Body of pancreas (tissue), 4 donors: ENCODE measurements around the gene CD2BP2. TPM values are rescaled to one million over a fixed set of nuclear protein-coding genes. Genes with fewer than 3 reads are reported as not detected.

Source experiments
- ATAC-seq: fragments of 150-250 bp; one replicate; pipeline ENCODE4 v1.9.1; 2016
- DNase-seq, 4 donors: peaks; one replicate each; pipeline ENCODE4 v3.0.0-alpha.2; 2019
- H3K27ac ChIP-seq, 4 donors: fragments of 200-600 bp; sonication (generic); 1 replicate in 3 of 4; 2 replicates in 1 of 4; pipeline versions ENCODE4 v1.5.1 to v1.6.1; 2016 to 2019; ENCODE audit warnings: mild to moderate bottlenecking in 1 of 4, mixed read lengths in 1 of 4, moderate library complexity in 1 of 4
- H3K27me3 ChIP-seq, 2 donors: fragments of 200-600 bp; sonication (generic); one replicate each; pipeline ENCODE4 v1.6.0; 2016; ENCODE audit warnings: mild to moderate bottlenecking in 1 of 2
- H3K36me3 ChIP-seq, 2 donors: fragments of 200-600 bp; sonication (generic); replicated peaks in 1 of 2; 2 replicates each; pipeline ENCODE4 v1.5.1; 2016; ENCODE audit warnings: low read depth in 2 of 2; ENCODE audit not compliant: insufficient read depth in 1 of 2
- H3K4me1 ChIP-seq: fragments of 200-600 bp; sonication (generic); one replicate; pipeline ENCODE4 v1.6.0; 2016
- H3K4me3 ChIP-seq, 2 donors: fragments of 200-600 bp; sonication (generic); 1 replicate in 1 of 2; 2 replicates in 1 of 2; pipeline ENCODE4 v1.5.1; 2016 to 2019
- H3K9me3 ChIP-seq, 3 donors: fragments of 200-600 bp; sonication (generic); 1 replicate in 2 of 3; 2 replicates in 1 of 3; pipeline ENCODE4 v1.5.1; 2016
- CTCF ChIP-seq, 7 experiments: fragments of 450-650 bp in 4 of 7; fragments of 200-600 bp in 3 of 7; sonication (generic) in 3 of 7; IDR thresholded peaks; one replicate each; pipeline ENCODE4 v1.5.1; 2016 to 2019; ENCODE audit warnings: antibody characterized with exemption in 7 of 7
- POLR2A ChIP-seq, 3 donors: fragments of 450-650 bp; IDR thresholded peaks; one replicate each; pipeline ENCODE4 v1.6.1; 2016; ENCODE audit warnings: antibody characterized with exemption in 3 of 3, mild to moderate bottlenecking in 2 of 3
- WGBS, 2 donors: methylation state at CpG; one replicate each; pipeline ENCODE4 v1.1.5; 2017; 5-methylcytosine and 5-hydroxymethylcytosine counted together
- intact Hi-C: fragments of 100-400 bp; cut with DNase I; formaldehyde crosslinking; loops from one replicate; pipeline ENCODE4 v1.15.1; 2023
- total RNA-seq, 2 donors: library from RNA; depleted of rRNA; stranded (reverse); fragments of >200 nt; gene quantifications; one replicate each; pipeline ENCODE4 v1.1.0, GENCODE V29; 2016

The CD2BP2 gene
- total RNA-seq, 2 donors from 2014 or later, result 19.8 to 20.2 TPM

GRCh38 chr16:30375864-30376263 lies 20.8 kb upstream of the CD2BP2 start:
- Histone ChIP-seq H3K27me3 (no peaks in the 10 kb centered on the region), H3K36me3 (no peaks in the 10 kb centered on the region), H3K27ac (no peak overlapping the region), H3K4me3 (no peak overlapping the region), H3K4me1 (peaks cover 48% of the 10 kb centered on the region), H3K9me3 (no peaks in the 10 kb centered on the region)
- WGBS, 2 donors, result 78 to 86% methylated on average over 6 to 8 of the region's 8 CpGs
- TF ChIP-seq POLR2A (IDR thresholded peaks at IDR 0.05), result no peak
- TF ChIP-seq CTCF (IDR thresholded peaks at IDR 0.05), result no peak
- DNase-seq (no peak), ATAC-seq (no peak)
- intact Hi-C loops, result no loop called here

- Histone ChIP-seq H3K4me1 (peaks cover 49% of the 10 kb centered on the region), H3K4me3 (no peak within 1 kb of the TSS), H3K9me3 (no peaks in the 10 kb centered on the region), H3K36me3 (no peaks in the 10 kb centered on the region), H3K27me3 (no peaks in the 10 kb centered on the region), H3K27ac (peak within 1 kb of the TSS; percentile 23 to 89 (median 84))
- no peak for ATAC-seq
- DNase-seq, result no peak
- intact Hi-C loops, result no loop called here
- TF ChIP-seq CTCF (IDR thresholded peaks at IDR 0.05), result no peak
- TF ChIP-seq POLR2A (IDR thresholded peaks at IDR 0.05), result no peak
- 98 to 100% methylated on average over 5 to 6 of the region's 6 CpGs for WGBS, 2 donors
Measured at GRCh38 chr16:30374538-30374937, 19.4 kb upstream of the CD2BP2 start, which contains the start of gene MYL11. TSS of gene MYL11 (plus strand) at chr16:30374802. CDS start at chr16:30374858, 56 bp downstream.

- H3K36me3 ChIP-seq, result no peaks in the 10 kb centered on the region
- ATAC-seq (no peak), DNase-seq (no peak)
- H3K4me1 ChIP-seq, result peaks cover 56% of the 10 kb centered on the region
- no peak for TF ChIP-seq CTCF (IDR thresholded peaks at IDR 0.05)
- TF ChIP-seq POLR2A (IDR thresholded peaks at IDR 0.05), result no peak
- no peaks in the 10 kb centered on the region for H3K27me3 ChIP-seq
- 70 to 81% methylated on average over 5 of the region's 5 CpGs for WGBS, 2 donors
- H3K4me3 ChIP-seq, result no peak overlapping the region
- no peaks in the 10 kb centered on the region for H3K9me3 ChIP-seq
- H3K27ac ChIP-seq, result peak overlapping the region in 3 of 4 donors; percentile 80 to 89 (median 89)
- intact Hi-C loops, result no loop called here
Measured at GRCh38 chr16:30372725-30373124, 17.6 kb upstream of the CD2BP2 start.

GRCh38 chr16:30372038-30372712 lies 17.1 kb upstream of the CD2BP2 start:
- no peak for ATAC-seq
- H3K9me3 ChIP-seq, result no peaks in the 10 kb centered on the region
- TF ChIP-seq CTCF (IDR thresholded peaks at IDR 0.05), result no peak
- no peak for TF ChIP-seq POLR2A (IDR thresholded peaks at IDR 0.05)
- WGBS, 2 donors, result 76 to 80% methylated on average over 6 of the region's 6 CpGs
- DNase-seq, result peak in 1 of 4 donors; percentile 35
- peaks cover 56% of the 10 kb centered on the region for H3K4me1 ChIP-seq
- intact Hi-C loops, result no loop called here
- peak overlapping the region in 3 of 4 donors; percentile 80 to 89 (median 89) for H3K27ac ChIP-seq
- no peak overlapping the region for H3K4me3 ChIP-seq
- no peaks in the 10 kb centered on the region for H3K36me3 ChIP-seq
- H3K27me3 ChIP-seq, result no peaks in the 10 kb centered on the region
